Psoas muscle (tissue), 8 donors: Measurements from ENCODE around the gene MRPL55. TPM values are rescaled to one million over a fixed set of nuclear protein-coding genes. Genes with fewer than 3 reads are reported as not detected.

ENCODE experiments used
- ATAC-seq, 4 donors: fragments of 200-7000 bp; cut with Tn5 transposase; one replicate each; pipeline ENCODE4 v1.9.1; 2020; ENCODE audit warnings: moderate library complexity in 3 of 4, mild to moderate bottlenecking in 2 of 4
- DNase-seq, 2 donors: peaks; one replicate each; pipeline ENCODE4 v3.0.0-alpha.2; 2020
- H3K27ac ChIP-seq: fragments of 200-600 bp; one replicate; pipeline ENCODE4 v1.8.0; 2022
- H3K27me3 ChIP-seq, 3 donors: fragments of 200-600 bp in 1 of 3; one replicate each; pipeline versions ENCODE4 v1.6.1 to v1.8.0; 2013 to 2022; ENCODE audit warnings: low read length in 2 of 3, mild to moderate bottlenecking in 2 of 3, moderate library complexity in 1 of 3; ENCODE audit not compliant: insufficient read depth in 3 of 3
- H3K36me3 ChIP-seq, 2 donors: fragments of 200-600 bp in 1 of 2; one replicate each; pipeline versions ENCODE4 v1.6.1 to v1.8.0; 2013 to 2022; ENCODE audit warnings: low read depth in 1 of 2, mild to moderate bottlenecking in 1 of 2, moderate library complexity in 1 of 2; ENCODE audit not compliant: insufficient read depth in 1 of 2
- H3K4me1 ChIP-seq: fragments of 200-600 bp; one replicate; pipeline ENCODE4 v1.8.0; 2022
- H3K4me3 ChIP-seq: fragments of 200-600 bp; one replicate; pipeline ENCODE4 v1.8.0; 2022; ENCODE audit warnings: mild to moderate bottlenecking
- H3K9me3 ChIP-seq: fragments of 200-600 bp; one replicate; pipeline ENCODE4 v1.8.0; 2022
- WGBS, 3 donors: extraction: QIAGEN DNeasy Blood & Tissue Kit; methylation state at CpG; one replicate each; pipeline versions ENCODE4 v1.1.6 to v1.1.7; 2013; 5-methylcytosine and 5-hydroxymethylcytosine counted together
- intact Hi-C, 2 donors: fragments of 100-400 bp; cut with DNase I; formaldehyde crosslinking; loops; one replicate each; pipeline versions ENCODE4 v1.11.0 to v1.14.2; 2022
- polyA plus RNA-seq, 3 donors: library from polyadenylated mRNA; stranded (reverse); fragments of 200-250 nt; gene quantifications; one replicate each; pipeline ENCODE4 v1.2.3, GENCODE V29; 2013
- total RNA-seq, 4 donors: library from RNA; stranded (reverse); fragmentation: NEBNext Ultra II Directional in 2 of 4; extraction: Animal tissue kit (Norgen Biotek cat#: 25700) in 2 of 4; gene quantifications; one replicate each; pipeline versions ENCODE4 v1.2.1 to v1.2.4, GENCODE V29; 2021 to 2023
- TF ChIP-seq, protein P1 (sequence below): fragments of 200-600 bp; IDR thresholded peaks from one replicate; pipeline ENCODE4 v1.8.0; 2022; ENCODE audit warnings: antibody characterized with exemption
- donor health status: healthy with polysubstance abuse.
- donor health status: DM: no; HTN: no; CAD: no; lungs with moderate emphysema.
- donor health status: Bipolar disorder and iron deficiency.
- donor health status: healthy.
- donor health status: DM: yes; HTN: yes; CAD: no.
- donor health status: DM: no; HTN: no; CAD: no.
- donor health status: DM: no; HTN: no; CAD: no.
- donor health status: DM: yes; HTN: yes; CAD: no.

The MRPL55 gene
- total and polyA plus RNA-seq, 7 donors: 35.7 to 86.2 (median 43.4) TPM

GRCh38 chr1:228148935-228149405 lies 39.9 kb upstream of the MRPL55 start:
- H3K9me3 ChIP-seq: no peaks in the 10 kb centered on the region
- no peaks in the 10 kb centered on the region for H3K4me1 ChIP-seq
- intact Hi-C loops: no loop called here
- TF ChIP-seq, protein P1, sequence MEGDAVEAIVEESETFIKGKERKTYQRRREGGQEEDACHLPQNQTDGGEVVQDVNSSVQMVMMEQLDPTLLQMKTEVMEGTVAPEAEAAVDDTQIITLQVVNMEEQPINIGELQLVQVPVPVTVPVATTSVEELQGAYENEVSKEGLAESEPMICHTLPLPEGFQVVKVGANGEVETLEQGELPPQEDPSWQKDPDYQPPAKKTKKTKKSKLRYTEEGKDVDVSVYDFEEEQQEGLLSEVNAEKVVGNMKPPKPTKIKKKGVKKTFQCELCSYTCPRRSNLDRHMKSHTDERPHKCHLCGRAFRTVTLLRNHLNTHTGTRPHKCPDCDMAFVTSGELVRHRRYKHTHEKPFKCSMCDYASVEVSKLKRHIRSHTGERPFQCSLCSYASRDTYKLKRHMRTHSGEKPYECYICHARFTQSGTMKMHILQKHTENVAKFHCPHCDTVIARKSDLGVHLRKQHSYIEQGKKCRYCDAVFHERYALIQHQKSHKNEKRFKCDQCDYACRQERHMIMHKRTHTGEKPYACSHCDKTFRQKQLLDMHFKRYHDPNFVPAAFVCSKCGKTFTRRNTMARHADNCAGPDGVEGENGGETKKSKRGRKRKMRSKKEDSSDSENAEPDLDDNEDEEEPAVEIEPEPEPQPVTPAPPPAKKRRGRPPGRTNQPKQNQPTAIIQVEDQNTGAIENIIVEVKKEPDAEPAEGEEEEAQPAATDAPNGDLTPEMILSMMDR: no peak
- no peak for ATAC-seq
- no peak overlapping the region for H3K4me3 ChIP-seq
- WGBS, 3 donors: 69 to 76% (median 75%) methylated on average over 8 of the region's 8 CpGs
- H3K27me3 ChIP-seq: no peaks in the 10 kb centered on the region
- peak overlapping the region; percentile 38 for H3K27ac ChIP-seq
- DNase-seq: peak in 1 of 2 donors; percentile 46
- H3K36me3 ChIP-seq: peaks cover 7 to 41% of the 10 kb centered on the region in 2 donors

- intact Hi-C loops: no loop called here
- ATAC-seq: no peak
- Histone ChIP-seq H3K4me1 (peaks cover 4% of the 10 kb centered on the region), H3K9me3 (no peaks in the 10 kb centered on the region), H3K4me3 (no peak overlapping the region), H3K36me3 (peaks cover 7 to 41% of the 10 kb centered on the region in 2 donors), H3K27me3 (no peaks in the 10 kb centered on the region), H3K27ac (peak overlapping the region; percentile 38)
- TF ChIP-seq, protein P1: no peak
- DNase-seq: peak in 1 of 2 donors; percentile 45
- 57 to 63% (median 62%) methylated on average over 18 of the region's 18 CpGs for WGBS, 3 donors
Measured at GRCh38 chr1:228148196-228148861, 39.2 kb upstream of the MRPL55 start.

- ATAC-seq (no peak), DNase-seq (no peak)
- TF ChIP-seq, protein P1: no peak
- intact Hi-C loops: no loop called here
- no peaks in the 10 kb centered on the region for H3K27me3 ChIP-seq
- H3K4me3 ChIP-seq: no peak overlapping the region
- no peaks in the 10 kb centered on the region for H3K9me3 ChIP-seq
- H3K27ac ChIP-seq: no peak overlapping the region
- H3K4me1 ChIP-seq: peaks cover 10% of the 10 kb centered on the region
- WGBS, 3 donors: 89 to 94% (median 90%) methylated on average over 4 of the region's 4 CpGs
- H3K36me3 ChIP-seq: peaks cover 7 to 41% of the 10 kb centered on the region in 2 donors
Measured at GRCh38 chr1:228147768-228148167, 38.7 kb upstream of the MRPL55 start.

- TF ChIP-seq, protein P1: no peak
- peak in 1 of 2 donors; percentile 44 for DNase-seq
- H3K9me3 ChIP-seq: no peaks in the 10 kb centered on the region
- no peaks in the 10 kb centered on the region for H3K27me3 ChIP-seq
- H3K27ac ChIP-seq: no peak overlapping the region
- ATAC-seq: no peak
- peaks cover 7 to 41% of the 10 kb centered on the region in 2 donors for H3K36me3 ChIP-seq
- intact Hi-C loops: no loop called here
- 88 to 94% (median 91%) methylated on average over 20 of the region's 20 CpGs for WGBS, 3 donors
- peaks cover 15% of the 10 kb centered on the region for H3K4me1 ChIP-seq
- no peak overlapping the region for H3K4me3 ChIP-seq
Measured at GRCh38 chr1:228147151-228147693, 38.1 kb upstream of the MRPL55 start.
